ENCODE measurements around the gene ARHGAP26. TPM values are rescaled to one million over a fixed set of nuclear protein-coding genes. Genes with fewer than 3 reads are reported as not detected.

Gene ARHGAP26
- total RNA-seq, 2 experiments from 2014 or later: 17.0 to 19.5 TPM

GRCh38 chr5:142772446-142773293 lies 2.5 kb downstream of the ARHGAP26 start:
- H3K27me3 Mint-ChIP-seq (ENCODE audit: low read depth): no peaks in the 10 kb centered on the region
- peak; percentile 42 for DNase-seq
- H3K27ac Mint-ChIP-seq: no peak overlapping the region
- no peak overlapping the region for H3K4me3 Mint-ChIP-seq
- intact Hi-C loops (cut with micrococcal nuclease): loop anchor here (1.0 kb wide), 1 partner anchor 11 kb away; no protein-coding TSS in a partner anchor
- no peaks in the 10 kb centered on the region for H3K9me3 Mint-ChIP-seq
- no peaks in the 10 kb centered on the region for H3K36me3 Mint-ChIP-seq (ENCODE audit: low read depth)
- peaks cover 39% of the 10 kb centered on the region for H3K4me1 Mint-ChIP-seq (ENCODE audit: low read depth)
- CTCF ChIA-PET: interaction anchor here (0.9 to 6.8 kb wide), 13 partner anchors 22 to 307 kb away, joined by 3 to 53 read pairs (median 6); no protein-coding TSS in a partner anchor

DNA sequence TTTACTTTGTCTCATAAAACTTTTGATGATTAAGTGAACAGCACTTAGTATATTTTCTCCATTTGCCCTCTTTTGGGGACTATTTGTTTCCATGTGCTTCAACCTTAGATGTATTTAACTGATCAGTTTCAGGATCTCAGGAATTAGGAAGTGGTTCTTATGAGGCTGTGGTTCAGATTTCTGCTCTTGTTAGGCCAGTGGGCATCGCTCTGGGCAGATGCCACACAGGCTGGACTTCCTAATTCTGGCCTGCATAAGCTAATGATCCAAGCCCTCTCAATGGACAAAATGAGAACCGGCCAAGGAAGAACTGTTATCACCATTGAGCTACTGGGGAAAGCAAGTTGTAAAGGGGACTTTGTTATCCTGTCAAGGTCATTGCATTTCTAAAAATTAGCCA lies 6.9 kb downstream of the ARHGAP26 start:
- no peak for DNase-seq
- CTCF ChIA-PET: interaction anchor here (0.9 kb wide), 1 partner anchor 22 kb away, joined by 4 read pairs; no protein-coding TSS in a partner anchor
- Mint-ChIP-seq H3K36me3 (ENCODE audit: low read depth) (no peaks in the 10 kb centered on the region), H3K27ac (no peak overlapping the region), H3K27me3 (ENCODE audit: low read depth) (no peaks in the 10 kb centered on the region), H3K4me3 (no peak overlapping the region), H3K4me1 (ENCODE audit: low read depth) (peaks cover 47% of the 10 kb centered on the region), H3K9me3 (no peaks in the 10 kb centered on the region)
- intact Hi-C loops (cut with micrococcal nuclease): no loop called here

GRCh38 chr5:142777850-142778249 lies 7.7 kb downstream of the ARHGAP26 start:
- no peaks in the 10 kb centered on the region for H3K36me3 Mint-ChIP-seq (ENCODE audit: low read depth)
- intact Hi-C loops (cut with micrococcal nuclease): no loop called here
- H3K27ac Mint-ChIP-seq: no peak overlapping the region
- no peaks in the 10 kb centered on the region for H3K9me3 Mint-ChIP-seq
- CTCF ChIA-PET: interaction anchor here (0.9 to 1.8 kb wide), 3 partner anchors 21 to 44 kb away, joined by 3 to 7 read pairs (median 4); no protein-coding TSS in a partner anchor
- peaks cover 44% of the 10 kb centered on the region for H3K4me1 Mint-ChIP-seq (ENCODE audit: low read depth)
- H3K4me3 Mint-ChIP-seq: no peak overlapping the region
- DNase-seq: no peak
- no peaks in the 10 kb centered on the region for H3K27me3 Mint-ChIP-seq (ENCODE audit: low read depth)

DNA sequence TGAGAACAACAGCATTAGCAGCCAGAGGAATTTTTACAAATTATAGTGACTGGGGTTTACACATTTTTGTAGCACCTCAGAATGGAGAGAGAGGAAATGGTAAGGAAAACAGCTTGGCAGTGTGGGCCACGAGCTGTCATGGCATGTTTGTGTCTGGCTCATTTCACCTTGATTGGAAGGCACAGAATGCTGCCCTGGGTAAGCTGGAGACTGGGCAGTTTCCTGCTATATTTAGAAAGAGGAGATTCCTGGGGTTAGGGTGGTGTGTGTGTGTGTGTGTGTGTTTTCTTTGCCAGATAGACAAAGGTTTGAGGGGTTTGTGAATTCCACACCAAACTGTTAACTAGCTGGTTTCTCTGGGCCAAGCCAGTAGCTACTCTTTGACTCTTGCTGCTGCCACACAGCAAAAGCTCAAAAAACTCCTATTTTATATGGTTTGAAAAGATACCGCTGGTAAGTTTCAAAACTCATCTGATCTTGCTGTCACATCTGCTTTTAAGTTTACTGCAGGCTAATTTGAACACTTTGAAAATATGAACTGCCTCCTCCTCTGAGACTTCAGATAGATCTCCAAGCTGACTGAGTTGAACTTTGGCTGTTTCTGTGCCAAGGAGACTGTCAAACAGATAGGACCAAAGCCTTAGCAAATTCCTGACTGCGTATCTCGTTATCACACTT lies 9.1 kb downstream of the ARHGAP26 start:
- Mint-ChIP-seq H3K9me3 (no peaks in the 10 kb centered on the region), H3K4me3 (no peak overlapping the region), H3K36me3 (ENCODE audit: low read depth) (no peaks in the 10 kb centered on the region), H3K4me1 (ENCODE audit: low read depth) (peaks cover 50% of the 10 kb centered on the region), H3K27me3 (ENCODE audit: low read depth) (no peaks in the 10 kb centered on the region), H3K27ac (no peak overlapping the region)
- intact Hi-C loops (cut with micrococcal nuclease): no loop called here
- DNase-seq: no peak
- CTCF ChIA-PET: interaction anchor here (0.7 to 1.8 kb wide), 4 partner anchors 8 to 786 kb away, joined by 3 to 8 read pairs (median 6); no protein-coding TSS in a partner anchor

GRCh38 chr5:142780871-142781270 lies 10.7 kb downstream of the ARHGAP26 start:
- intact Hi-C loops (cut with micrococcal nuclease): no loop called here
- Mint-ChIP-seq H3K27ac (no peak overlapping the region), H3K4me1 (ENCODE audit: low read depth) (peaks cover 57% of the 10 kb centered on the region)

GRCh38 chr5:142782976-142783530 lies 12.9 kb downstream of the ARHGAP26 start:
- Mint-ChIP-seq H3K27ac (peak overlapping the region; percentile 25), H3K4me3 (peak overlapping the region; percentile 19), H3K9me3 (no peaks in the 10 kb centered on the region), H3K27me3 (ENCODE audit: low read depth) (no peaks in the 10 kb centered on the region), H3K4me1 (ENCODE audit: low read depth) (peaks cover 65% of the 10 kb centered on the region), H3K36me3 (ENCODE audit: low read depth) (no peaks in the 10 kb centered on the region)
- no peak for DNase-seq
- intact Hi-C loops (cut with micrococcal nuclease): loop anchor here (1.0 to 2.0 kb wide), 6 partner anchors 11 to 81 kb away; no protein-coding TSS in a partner anchor
- CTCF ChIA-PET: interaction anchor here (0.7 to 3.1 kb wide), 8 partner anchors 12 to 822 kb away, joined by 3 to 25 read pairs (median 4); partner anchors contain the start of gene ARHGAP26

More at GRCh38 chr5:142780871-142781270, 10.7 kb downstream of the ARHGAP26 start:
- Mint-ChIP-seq H3K4me3 (no peak overlapping the region), H3K9me3 (no peaks in the 10 kb centered on the region), H3K36me3 (ENCODE audit: low read depth) (no peaks in the 10 kb centered on the region), H3K27me3 (ENCODE audit: low read depth) (no peaks in the 10 kb centered on the region)
- DNase-seq: no peak
- CTCF ChIA-PET: interaction anchor here (0.6 to 1.2 kb wide), 2 partner anchors 33 to 82 kb away, joined by 3 read pairs; no protein-coding TSS in a partner anchor

- Mint-ChIP-seq H3K4me1 (ENCODE audit: low read depth) (peaks cover 62% of the 10 kb centered on the region), H3K27ac (peak overlapping the region; percentile 34), H3K4me3 (no peak overlapping the region)
Measured at GRCh38 chr5:142783601-142784341, 13.6 kb downstream of the ARHGAP26 start.

GRCh38 chr5:142784401-142784955 lies 14.3 kb downstream of the ARHGAP26 start:
- CTCF ChIA-PET: interaction anchor here (1.0 to 3.1 kb wide), 5 partner anchors 14 to 83 kb away, joined by 5 to 25 read pairs (median 14); partner anchors contain the start of gene ARHGAP26
- H3K27ac Mint-ChIP-seq: peak overlapping the region; percentile 10
- peaks cover 56% of the 10 kb centered on the region for H3K4me1 Mint-ChIP-seq (ENCODE audit: low read depth)
- no peaks in the 10 kb centered on the region for H3K9me3 Mint-ChIP-seq
- H3K4me3 Mint-ChIP-seq: no peak overlapping the region
- intact Hi-C loops (cut with micrococcal nuclease): no loop called here
- no peak for DNase-seq
- no peaks in the 10 kb centered on the region for H3K36me3 Mint-ChIP-seq (ENCODE audit: low read depth)
- H3K27me3 Mint-ChIP-seq (ENCODE audit: low read depth): no peaks in the 10 kb centered on the region

More at GRCh38 chr5:142783601-142784341, 13.6 kb downstream of the ARHGAP26 start:
- H3K36me3 Mint-ChIP-seq (ENCODE audit: low read depth): no peaks in the 10 kb centered on the region
- intact Hi-C loops (cut with micrococcal nuclease): loop anchor here (1.0 to 2.0 kb wide), 6 partner anchors 11 to 81 kb away; no protein-coding TSS in a partner anchor
- CTCF ChIA-PET: interaction anchor here (0.7 to 3.1 kb wide), 8 partner anchors 13 to 169 kb away, joined by 3 to 25 read pairs (median 6); partner anchors contain the start of gene ARHGAP26
- DNase-seq: peak; percentile 88
- no peaks in the 10 kb centered on the region for H3K9me3 Mint-ChIP-seq
- no peaks in the 10 kb centered on the region for H3K27me3 Mint-ChIP-seq (ENCODE audit: low read depth)

- Mint-ChIP-seq H3K27me3 (ENCODE audit: low read depth) (no peaks in the 10 kb centered on the region), H3K27ac (no peak overlapping the region), H3K4me1 (ENCODE audit: low read depth) (peaks cover 50% of the 10 kb centered on the region), H3K9me3 (no peaks in the 10 kb centered on the region), H3K4me3 (no peak overlapping the region), H3K36me3 (ENCODE audit: low read depth) (no peaks in the 10 kb centered on the region)
- intact Hi-C loops (cut with micrococcal nuclease): no loop called here
- CTCF ChIA-PET: interaction anchor here (1.5 to 3.0 kb wide), 4 partner anchors 14 to 82 kb away, joined by 4 to 25 read pairs (median 12); partner anchors contain the start of gene ARHGAP26
- DNase-seq: no peak
Measured at GRCh38 chr5:142785206-142785605, 15.0 kb downstream of the ARHGAP26 start.

GRCh38 chr5:142789206-142789605 lies 19.0 kb downstream of the ARHGAP26 start:
- Mint-ChIP-seq H3K27me3 (ENCODE audit: low read depth) (no peaks in the 10 kb centered on the region), H3K9me3 (no peaks in the 10 kb centered on the region), H3K4me3 (no peak overlapping the region), H3K27ac (no peak overlapping the region), H3K4me1 (ENCODE audit: low read depth) (peaks cover 25% of the 10 kb centered on the region), H3K36me3 (ENCODE audit: low read depth) (no peaks in the 10 kb centered on the region)
- no peak for DNase-seq
- CTCF ChIA-PET: no interaction called here
- intact Hi-C loops (cut with micrococcal nuclease): no loop called here
